Measurements from ENCODE around the gene KPNA6. TPM values are rescaled to one million over a fixed set of nuclear protein-coding genes. Genes with fewer than 3 reads are reported as not detected.

The KPNA6 gene
- polyA plus RNA-seq, 1 donor = 25.6 TPM

DNA sequence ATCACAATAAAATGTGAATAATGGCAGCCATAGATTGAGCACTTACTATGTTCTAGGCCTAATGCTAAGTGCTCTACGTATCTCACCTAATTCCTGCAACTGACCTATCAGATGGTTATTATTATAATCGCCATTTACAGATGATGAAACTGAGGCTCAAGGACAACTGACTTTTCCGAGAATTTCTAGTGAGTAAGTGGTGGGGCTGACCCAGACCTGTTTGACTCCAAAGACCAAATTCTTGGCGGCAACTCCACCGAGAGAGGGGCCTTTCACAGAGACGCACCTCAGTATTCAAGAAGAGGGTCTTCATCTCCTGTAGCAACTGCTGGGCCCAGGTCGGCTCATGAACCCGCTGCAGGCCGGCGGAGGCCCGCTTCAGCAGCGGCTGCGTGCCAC lies 113.7 kb downstream of the KPNA6 start:
- DNase-seq = no peak

DNA sequence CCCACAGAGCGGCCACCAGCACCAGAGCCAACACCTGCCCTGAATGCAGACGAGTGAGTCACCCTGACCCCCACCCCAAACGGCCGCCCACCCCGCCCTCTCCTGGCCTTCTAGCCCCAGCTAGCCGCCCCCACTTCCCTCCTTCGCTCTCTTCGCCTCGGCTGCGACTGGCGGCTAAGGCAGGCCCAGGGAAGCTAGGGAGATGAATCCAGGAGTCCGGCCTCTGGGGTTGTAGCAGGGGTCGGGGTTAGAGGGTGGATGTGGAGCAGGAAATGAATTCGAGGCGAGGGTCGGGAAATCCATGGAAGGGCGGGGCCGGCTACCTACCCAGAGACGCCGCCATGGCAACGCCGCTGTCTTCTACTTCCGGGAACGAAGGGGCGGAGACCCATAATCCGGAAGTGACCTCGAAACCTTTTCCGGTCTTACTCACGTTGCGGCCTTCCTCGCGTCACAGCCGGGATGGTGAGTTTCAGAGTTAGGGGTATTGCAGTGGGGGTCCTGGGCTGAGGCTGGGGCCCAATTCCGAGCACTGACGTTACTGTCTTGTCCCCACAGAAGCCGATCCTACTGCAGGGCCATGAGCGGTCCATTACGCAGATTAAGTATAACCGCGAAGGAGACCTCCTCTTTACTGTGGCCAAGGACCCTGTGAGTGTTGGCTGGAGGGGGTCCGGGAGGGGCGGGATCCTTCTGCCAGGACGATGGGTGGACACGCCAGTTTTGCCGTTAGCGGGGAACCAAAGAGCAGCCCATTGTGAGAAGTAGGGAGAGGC lies 114.3 kb downstream of the KPNA6 start, which contains the start of the genes EIF3I and TMEM234:
Gene EIF3I (plus strand): TSS at position 428 of the 776 bp plus-strand sequence. CDS start 35 bp downstream, at position 463.
Gene TMEM234 (minus strand): TSS at position 374 of the 776 bp plus-strand sequence. CDS start 31 bp downstream, at position 343.
- DNase-seq = peak; percentile 92

DNA sequence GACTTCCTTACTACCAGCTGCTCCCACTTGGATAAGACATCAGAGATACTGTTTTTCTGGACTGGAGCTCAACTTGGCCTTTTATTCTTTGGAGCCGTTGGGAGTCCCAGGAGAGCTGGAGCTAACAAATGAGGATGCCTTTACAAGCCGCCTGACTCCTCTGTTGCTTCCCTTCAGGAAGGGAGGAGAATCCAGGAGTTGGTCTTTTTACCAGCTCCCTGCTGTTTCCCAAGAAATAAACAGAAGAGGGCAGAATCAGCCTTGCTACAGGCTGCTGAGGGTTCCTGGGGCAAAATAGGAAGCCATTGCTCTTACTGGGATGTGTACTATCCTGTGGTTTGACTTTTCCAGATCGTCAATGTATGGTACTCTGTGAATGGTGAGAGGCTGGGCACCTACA lies 115.8 kb downstream of the KPNA6 start:
- no peak for DNase-seq

DNA sequence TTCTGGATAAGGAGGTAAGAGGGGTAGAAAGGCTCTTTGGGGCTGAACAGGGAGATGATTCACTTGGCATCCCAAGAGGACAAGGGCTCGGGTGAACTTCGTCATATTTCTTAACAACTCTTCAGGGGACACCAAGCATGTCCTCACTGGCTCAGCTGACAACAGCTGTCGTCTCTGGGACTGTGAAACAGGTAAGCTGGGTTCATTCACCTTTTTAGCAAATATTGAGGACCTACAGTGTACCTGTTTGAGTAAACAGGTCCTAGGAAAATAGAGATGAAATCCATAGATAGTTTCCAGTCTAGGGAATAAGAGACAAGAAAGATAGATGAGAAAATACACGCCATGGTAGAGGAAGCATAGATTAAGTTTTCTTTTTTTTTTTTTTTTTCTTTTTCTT lies 116.4 kb downstream of the KPNA6 start:
- DNase-seq = no peak

Other genes with a start within 250 kb of the KPNA6 start
- 205 TPM for gene PTP4A2, start 169.7 kb upstream of the KPNA6 start, polyA plus RNA-seq (ENCODE audit: insufficient read length)
- gene KHDRBS1, start 94.2 kb upstream of the KPNA6 start, polyA plus RNA-seq (ENCODE audit: insufficient read length) = 138 TPM
- 15.8 TPM for gene TMEM39B, start 35.1 kb upstream of the KPNA6 start, polyA plus RNA-seq (ENCODE audit: insufficient read length)
- 30.8 TPM for gene TXLNA, start 71.6 kb downstream of the KPNA6 start, polyA plus RNA-seq (ENCODE audit: insufficient read length)
- gene CCDC28B, start 92.5 kb downstream of the KPNA6 start, polyA plus RNA-seq (ENCODE audit: insufficient read length) = 44.2 TPM
- gene IQCC, start 97.6 kb downstream of the KPNA6 start, polyA plus RNA-seq (ENCODE audit: insufficient read length) = 3.8 TPM
- gene DCDC2B, start 101.0 kb downstream of the KPNA6 start, polyA plus RNA-seq (ENCODE audit: insufficient read length) = 0.67 TPM
- 11.3 TPM for gene TMEM234, start 114.3 kb downstream of the KPNA6 start, polyA plus RNA-seq (ENCODE audit: insufficient read length)
- gene EIF3I, start 114.4 kb downstream of the KPNA6 start, polyA plus RNA-seq (ENCODE audit: insufficient read length) = 149 TPM
- gene FAM167B, start 139.2 kb downstream of the KPNA6 start, polyA plus RNA-seq (ENCODE audit: insufficient read length) = 7.6 TPM
- 0.89 TPM for gene LCK, start 143.2 kb downstream of the KPNA6 start, polyA plus RNA-seq (ENCODE audit: insufficient read length)
- 43.7 TPM for gene HDAC1, start 184.0 kb downstream of the KPNA6 start, polyA plus RNA-seq (ENCODE audit: insufficient read length)
- 173 TPM for gene MARCKSL1, start 228.2 kb downstream of the KPNA6 start, polyA plus RNA-seq (ENCODE audit: insufficient read length)

Measured in hindlimb muscle (tissue), 1 donor.